Breast epithelium (tissue), 4 donors: ENCODE measurements around the gene ANKRD10. TPM values are rescaled to one million over a fixed set of nuclear protein-coding genes. Genes with fewer than 3 reads are reported as not detected.

Source experiments
- DNase-seq, 2 donors: peaks; one replicate each; pipeline ENCODE4 v3.0.0-alpha.2; 2019; ENCODE audit warnings: low spot score in 2 of 2
- H3K27ac ChIP-seq, 2 donors: fragments of 200-600 bp; sonication (generic) in 1 of 2; one replicate each; pipeline ENCODE4 v1.5.1; 2016 to 2019; ENCODE audit warnings: mild to moderate bottlenecking in 1 of 2
- H3K27me3 ChIP-seq, 2 donors: fragments of 200-600 bp; sonication (generic) in 1 of 2; one replicate each; pipeline versions ENCODE4 v1.5.1 to v1.6.0; 2017 to 2019; ENCODE audit warnings: control low read depth in 1 of 2, mild to moderate bottlenecking in 1 of 2
- H3K36me3 ChIP-seq: fragments of 200-600 bp; one replicate; pipeline ENCODE4 v1.5.1; 2019
- H3K4me1 ChIP-seq, 2 donors: fragments of 200-600 bp; sonication (generic); one replicate each; pipeline ENCODE4 v1.5.1; 2016 to 2019; ENCODE audit warnings: control low read depth in 1 of 2
- H3K4me3 ChIP-seq, 3 donors: fragments of 200-600 bp; sonication (generic); 1 replicate in 2 of 3; 2 replicates in 1 of 3; pipeline ENCODE4 v1.5.1; 2016 to 2019; ENCODE audit warnings: mild to moderate bottlenecking in 3 of 3, moderate library complexity in 2 of 3
- H3K9me3 ChIP-seq, 2 donors: fragments of 200-600 bp; sonication (generic) in 1 of 2; one replicate each; pipeline ENCODE4 v1.5.1; 2016 to 2019; ENCODE audit warnings: control low read depth in 1 of 2
- POLR2A ChIP-seq: fragments of 450-650 bp; IDR thresholded peaks from one replicate; pipeline ENCODE4 v1.6.1; 2016; ENCODE audit warnings: antibody characterized with exemption, mild to moderate bottlenecking, moderate library complexity
- POLR2AphosphoS5 ChIP-seq, 3 donors: sonication (generic); formaldehyde crosslinking; IDR thresholded peaks; one replicate each; pipeline ENCODE4 v1.6.1; 2017; ENCODE audit warnings: antibody characterized with exemption in 3 of 3
- intact Hi-C: fragments of 100-400 bp; cut with DNase I; formaldehyde crosslinking; loops from one replicate; pipeline ENCODE4 v1.15.1; 2023; ENCODE audit warnings: low total_unique reads
- total RNA-seq, 3 donors: library from RNA; depleted of rRNA; stranded (reverse); fragments of >200 nt; gene quantifications; one replicate each; pipeline ENCODE4 v1.1.0, GENCODE V29; 2016
- TF ChIP-seq, protein P1 (sequence below), 3 donors: fragments of 450-650 bp; IDR thresholded peaks; one replicate each; pipeline ENCODE4 v1.5.1; 2016 to 2017; ENCODE audit warnings: antibody characterized with exemption in 3 of 3, mild to moderate bottlenecking in 3 of 3, moderate library complexity in 3 of 3

ANKRD10 gene
- total RNA-seq, 3 donors from 2014 or later, result 133 to 206 (median 193) TPM

DNA sequence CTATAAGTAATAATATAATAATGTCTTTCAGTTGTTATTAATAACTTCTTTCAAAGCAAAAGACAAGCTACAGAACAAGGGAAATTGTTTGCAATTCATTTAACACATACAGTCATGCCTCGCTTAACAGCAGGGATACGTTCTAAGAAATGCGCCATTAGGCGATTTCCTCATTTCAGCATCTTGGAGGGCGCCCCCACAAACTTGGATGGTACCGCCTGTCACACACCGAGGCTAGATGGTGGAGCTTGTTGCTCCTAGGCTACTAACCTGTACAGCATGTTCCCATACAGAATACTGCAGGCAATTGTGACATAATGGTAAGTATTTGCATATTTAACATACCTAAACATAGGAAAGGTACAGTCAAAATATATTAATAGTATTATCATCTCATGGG is 8.2 kb upstream of the ANKRD10 start:
- intact Hi-C loops, result no loop called here
- DNase-seq, result no peak
- Histone ChIP-seq H3K4me3 (no peak overlapping the region), H3K27ac (no peak overlapping the region), H3K9me3 (no peaks in the 10 kb centered on the region), H3K27me3 (no peaks in the 10 kb centered on the region), H3K36me3 (no peaks in the 10 kb centered on the region), H3K4me1 (no peaks in the 10 kb centered on the region)
- no peak for TF ChIP-seq POLR2AphosphoS5 (IDR thresholded peaks at IDR 0.05)
- no peak for TF ChIP-seq POLR2A
- TF ChIP-seq, protein P1, sequence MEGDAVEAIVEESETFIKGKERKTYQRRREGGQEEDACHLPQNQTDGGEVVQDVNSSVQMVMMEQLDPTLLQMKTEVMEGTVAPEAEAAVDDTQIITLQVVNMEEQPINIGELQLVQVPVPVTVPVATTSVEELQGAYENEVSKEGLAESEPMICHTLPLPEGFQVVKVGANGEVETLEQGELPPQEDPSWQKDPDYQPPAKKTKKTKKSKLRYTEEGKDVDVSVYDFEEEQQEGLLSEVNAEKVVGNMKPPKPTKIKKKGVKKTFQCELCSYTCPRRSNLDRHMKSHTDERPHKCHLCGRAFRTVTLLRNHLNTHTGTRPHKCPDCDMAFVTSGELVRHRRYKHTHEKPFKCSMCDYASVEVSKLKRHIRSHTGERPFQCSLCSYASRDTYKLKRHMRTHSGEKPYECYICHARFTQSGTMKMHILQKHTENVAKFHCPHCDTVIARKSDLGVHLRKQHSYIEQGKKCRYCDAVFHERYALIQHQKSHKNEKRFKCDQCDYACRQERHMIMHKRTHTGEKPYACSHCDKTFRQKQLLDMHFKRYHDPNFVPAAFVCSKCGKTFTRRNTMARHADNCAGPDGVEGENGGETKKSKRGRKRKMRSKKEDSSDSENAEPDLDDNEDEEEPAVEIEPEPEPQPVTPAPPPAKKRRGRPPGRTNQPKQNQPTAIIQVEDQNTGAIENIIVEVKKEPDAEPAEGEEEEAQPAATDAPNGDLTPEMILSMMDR (IDR thresholded peaks at IDR 0.05), result no peak

DNA sequence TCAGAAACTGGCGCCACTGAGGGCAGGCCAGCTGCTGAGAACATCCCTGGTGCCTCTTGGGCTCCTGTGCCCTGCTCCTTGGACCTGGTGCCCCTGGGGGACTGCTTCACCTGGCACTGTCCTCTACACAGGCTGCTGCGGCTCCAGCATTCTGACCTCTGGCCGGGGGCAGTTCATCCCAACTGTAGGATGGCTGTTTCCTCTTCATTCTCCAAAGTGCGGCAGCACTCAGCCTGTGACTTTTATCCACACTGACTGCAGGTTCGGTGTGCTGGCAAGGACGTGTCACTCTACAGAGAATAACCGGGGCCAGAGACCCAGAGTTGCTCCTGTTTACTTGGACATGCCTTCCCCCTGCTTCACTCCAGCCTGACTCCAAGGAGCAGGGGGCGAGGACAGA is 7.6 kb upstream of the ANKRD10 start:
- no peak overlapping the region for H3K4me3 ChIP-seq
- TF ChIP-seq POLR2AphosphoS5 (IDR thresholded peaks at IDR 0.05), result no peak
- TF ChIP-seq, protein P1 (IDR thresholded peaks at IDR 0.05), result no peak
- H3K27me3 ChIP-seq, result no peaks in the 10 kb centered on the region
- H3K36me3 ChIP-seq, result no peaks in the 10 kb centered on the region
- intact Hi-C loops, result no loop called here
- no peaks in the 10 kb centered on the region for H3K9me3 ChIP-seq
- H3K4me1 ChIP-seq, result no peaks in the 10 kb centered on the region
- H3K27ac ChIP-seq, result no peak overlapping the region
- no peak for DNase-seq

DNA sequence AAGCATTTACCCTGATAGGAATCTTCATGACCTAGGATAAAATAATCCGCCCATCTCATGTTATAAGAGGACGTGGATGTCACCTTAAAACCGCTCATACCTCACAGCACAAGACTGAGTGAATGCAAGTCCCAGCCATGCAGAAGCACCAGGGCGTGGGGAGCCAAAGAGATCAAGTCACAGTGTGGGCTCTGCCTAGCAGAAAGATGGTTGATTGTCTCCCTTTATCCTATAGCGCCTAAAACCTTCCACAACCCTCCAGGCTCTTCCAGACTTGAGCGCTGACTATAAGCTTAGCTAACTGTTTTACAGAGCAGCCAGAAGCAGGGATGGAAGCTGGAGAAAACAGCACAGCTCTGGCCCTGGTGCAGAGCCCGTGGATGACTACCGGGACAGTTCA is 6.8 kb upstream of the ANKRD10 start:
- no peak for TF ChIP-seq POLR2A
- TF ChIP-seq, protein P1 (IDR thresholded peaks at IDR 0.05), result no peak
- no peak for TF ChIP-seq POLR2AphosphoS5 (IDR thresholded peaks at IDR 0.05)
- Histone ChIP-seq H3K27me3 (no peaks in the 10 kb centered on the region), H3K4me3 (no peak overlapping the region), H3K4me1 (no peaks in the 10 kb centered on the region), H3K36me3 (no peaks in the 10 kb centered on the region), H3K9me3 (no peaks in the 10 kb centered on the region), H3K27ac (no peak overlapping the region)
- no peak for DNase-seq
- intact Hi-C loops, result no loop called here

DNA sequence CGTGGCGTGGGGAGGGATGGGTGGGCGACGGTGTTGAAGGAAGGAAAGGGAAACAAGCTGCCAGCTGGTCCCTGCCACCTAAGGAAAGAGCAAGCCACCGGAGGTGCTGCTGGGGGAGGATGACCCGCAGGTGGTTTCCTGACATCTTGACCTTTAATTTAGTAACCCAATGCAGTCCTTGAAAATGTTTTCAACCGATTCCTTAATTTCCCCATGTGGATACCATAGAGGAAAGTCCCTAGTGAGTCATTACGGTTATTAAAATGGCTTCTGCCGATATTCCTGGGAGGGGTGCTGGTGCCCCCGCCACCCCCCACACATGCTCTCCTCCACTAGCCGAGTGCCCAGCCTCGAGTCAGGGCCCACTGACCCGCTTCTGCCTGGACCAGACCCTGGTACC is 6.3 kb upstream of the ANKRD10 start:
- no peak overlapping the region for H3K27ac ChIP-seq
- no peaks in the 10 kb centered on the region for H3K9me3 ChIP-seq
- no peaks in the 10 kb centered on the region for H3K36me3 ChIP-seq
- TF ChIP-seq POLR2A (no peak), POLR2AphosphoS5 (IDR thresholded peaks at IDR 0.05) (no peak)
- TF ChIP-seq, protein P1 (IDR thresholded peaks at IDR 0.05), result no peak
- intact Hi-C loops, result no loop called here
- H3K27me3 ChIP-seq, result no peaks in the 10 kb centered on the region
- DNase-seq, result no peak
- no peak overlapping the region for H3K4me3 ChIP-seq
- H3K4me1 ChIP-seq, result no peaks in the 10 kb centered on the region

DNA sequence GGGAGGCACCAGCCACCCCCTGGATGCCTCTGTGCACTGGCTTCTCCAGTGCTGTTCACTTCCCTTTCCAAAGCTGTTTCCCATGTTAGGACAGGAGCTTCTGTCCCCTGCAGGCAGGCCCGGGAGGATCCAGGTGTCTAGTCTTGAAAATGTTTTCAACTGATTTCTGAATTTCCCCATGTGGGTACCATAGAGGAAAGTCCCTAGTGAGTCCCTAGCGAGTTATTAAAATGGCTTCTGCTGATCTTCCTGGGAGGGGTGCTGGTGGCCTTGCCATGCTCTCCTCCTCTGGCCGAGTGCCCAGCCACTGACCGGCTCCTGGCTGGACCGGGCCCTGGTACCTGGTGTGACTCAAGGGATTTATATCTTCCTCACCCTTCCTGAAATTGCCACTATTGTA is 5.2 kb upstream of the ANKRD10 start:
- no peaks in the 10 kb centered on the region for H3K36me3 ChIP-seq
- intact Hi-C loops, result no loop called here
- no peak for TF ChIP-seq POLR2AphosphoS5 (IDR thresholded peaks at IDR 0.05)
- no peak for DNase-seq
- H3K27ac ChIP-seq, result no peak overlapping the region
- no peaks in the 10 kb centered on the region for H3K27me3 ChIP-seq
- no peaks in the 10 kb centered on the region for H3K4me1 ChIP-seq
- no peak overlapping the region for H3K4me3 ChIP-seq
- H3K9me3 ChIP-seq, result no peaks in the 10 kb centered on the region
